Measurements from ENCODE around the gene STK32C.
"Not testable (repeated sequence)": the region's sequence is repeated elsewhere in the genome, so short reads cannot be mapped to it uniquely, and the experiment has no call there.

STK32C gene

DNA sequence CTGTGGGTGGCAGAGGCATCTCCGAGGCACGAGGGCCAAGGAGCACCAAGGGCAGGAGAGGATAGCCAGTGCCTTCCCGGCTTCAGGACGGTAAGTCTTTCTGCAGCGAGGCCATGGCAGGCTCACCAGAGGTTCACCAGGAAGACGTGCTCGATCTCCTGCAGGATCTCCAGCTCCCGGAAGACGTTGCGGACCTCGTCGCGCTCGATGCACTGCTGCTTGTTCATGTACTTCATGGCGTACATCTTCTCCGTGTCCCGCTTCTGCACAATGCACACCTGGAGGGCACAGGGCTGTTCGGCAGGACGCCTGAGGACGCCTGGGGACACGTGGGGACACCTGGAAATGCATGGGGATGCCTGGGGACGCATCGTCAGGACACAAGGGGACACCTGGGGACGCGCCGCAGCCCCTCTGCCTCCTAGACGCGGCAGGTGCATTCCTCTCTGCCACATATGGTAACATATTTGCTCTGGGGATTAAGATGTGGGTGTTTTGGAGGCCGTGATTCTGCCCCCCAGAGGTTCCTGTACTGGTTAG lies 79.8 kb downstream of the STK32C start:
- DNase-seq, result no peak

DNA sequence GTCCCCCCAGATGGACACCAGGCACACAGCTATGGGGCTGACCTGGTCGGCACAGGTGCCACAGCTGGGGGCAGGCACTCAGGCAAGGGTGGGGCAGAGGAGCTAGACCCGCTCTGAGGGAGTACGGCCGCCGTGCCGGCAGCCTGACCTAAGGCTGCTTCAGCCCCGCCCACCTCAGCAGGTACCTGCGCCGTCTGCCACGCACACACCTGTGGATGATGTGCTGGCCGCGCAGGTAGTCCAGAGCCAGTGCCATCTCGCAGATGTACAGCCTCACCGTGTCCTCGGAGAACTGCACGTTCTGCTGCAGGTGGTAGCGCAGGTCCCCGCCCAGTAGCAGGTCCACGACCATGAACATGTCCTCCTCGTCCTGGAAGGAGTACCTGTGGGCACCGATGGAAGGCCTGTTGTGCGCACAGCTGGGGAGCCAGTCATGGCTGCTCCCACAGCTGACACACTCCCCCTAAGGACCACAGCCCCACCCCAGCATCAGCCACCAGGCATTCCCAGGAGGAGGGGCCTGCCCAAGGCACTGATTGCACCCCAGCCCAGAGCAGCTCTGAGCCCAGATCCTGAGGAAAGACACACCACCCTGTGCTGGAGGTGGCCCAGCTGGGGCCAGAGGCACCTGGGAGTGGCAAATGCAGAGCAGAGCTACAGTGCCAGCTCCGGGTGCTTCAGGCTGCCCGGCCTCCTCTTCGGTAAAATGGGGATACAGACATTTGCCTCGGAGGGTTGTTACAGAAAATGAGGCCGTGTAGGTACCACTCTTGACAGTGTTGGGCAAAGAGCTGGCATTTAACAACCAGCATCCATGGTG lies 81.0 kb downstream of the STK32C start:
- DNase-seq, result no peak

DNA sequence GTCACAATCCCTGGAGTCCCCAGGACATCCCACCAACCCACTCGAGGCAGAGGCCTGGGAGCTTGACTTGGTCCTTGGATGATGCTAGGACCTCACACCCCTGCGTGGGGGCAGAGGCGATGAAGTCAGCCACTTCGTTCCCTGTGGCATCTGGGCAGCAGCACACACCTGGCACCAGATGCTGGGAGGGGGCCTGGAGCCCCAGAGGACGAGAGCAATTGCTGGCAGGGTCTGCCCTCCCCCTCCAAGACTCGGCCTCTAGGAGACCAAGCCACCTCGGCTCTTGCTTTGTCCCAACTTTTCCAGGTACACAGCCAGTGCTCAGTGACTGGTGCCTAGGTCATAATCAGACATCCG lies 81.9 kb downstream of the STK32C start:
- DNase-seq, result no peak

DNA sequence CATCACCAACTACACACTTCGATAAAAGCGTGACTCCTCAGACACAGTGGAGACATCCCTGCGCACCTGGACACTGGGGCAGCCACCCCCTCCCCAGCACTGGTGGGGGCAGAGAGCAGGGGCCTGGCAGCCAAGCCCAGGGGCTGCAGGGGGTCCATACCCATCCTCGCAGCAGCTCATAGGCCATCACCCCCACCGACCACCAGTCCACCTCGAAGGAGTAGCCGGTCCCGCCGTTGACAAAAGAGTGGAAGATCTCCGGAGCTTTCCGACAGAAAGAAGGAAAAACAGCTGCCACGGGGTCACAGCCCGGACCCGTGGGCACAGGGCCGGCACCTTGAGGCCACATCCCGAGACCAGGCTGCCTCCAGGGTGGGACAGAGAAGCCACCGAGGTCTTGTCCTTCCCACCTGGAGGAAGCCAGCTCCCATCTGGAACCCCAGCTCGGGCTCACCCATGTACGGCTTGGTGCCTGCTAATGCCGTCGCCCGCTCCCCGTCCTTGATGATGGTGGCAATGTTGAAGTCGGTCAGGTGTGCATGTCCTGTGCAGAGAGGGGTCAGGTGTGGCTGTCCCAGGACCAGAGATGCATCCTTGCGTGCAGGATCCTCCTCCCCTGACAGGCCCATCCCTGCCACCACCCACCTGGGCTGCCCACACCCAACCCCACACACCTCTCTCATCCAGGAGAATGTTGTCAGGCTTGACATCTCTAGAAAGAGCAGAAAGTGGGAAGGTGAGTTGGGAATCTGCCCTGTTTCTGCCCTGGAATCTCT lies 82.5 kb downstream of the STK32C start:
- no peak for DNase-seq

DNA sequence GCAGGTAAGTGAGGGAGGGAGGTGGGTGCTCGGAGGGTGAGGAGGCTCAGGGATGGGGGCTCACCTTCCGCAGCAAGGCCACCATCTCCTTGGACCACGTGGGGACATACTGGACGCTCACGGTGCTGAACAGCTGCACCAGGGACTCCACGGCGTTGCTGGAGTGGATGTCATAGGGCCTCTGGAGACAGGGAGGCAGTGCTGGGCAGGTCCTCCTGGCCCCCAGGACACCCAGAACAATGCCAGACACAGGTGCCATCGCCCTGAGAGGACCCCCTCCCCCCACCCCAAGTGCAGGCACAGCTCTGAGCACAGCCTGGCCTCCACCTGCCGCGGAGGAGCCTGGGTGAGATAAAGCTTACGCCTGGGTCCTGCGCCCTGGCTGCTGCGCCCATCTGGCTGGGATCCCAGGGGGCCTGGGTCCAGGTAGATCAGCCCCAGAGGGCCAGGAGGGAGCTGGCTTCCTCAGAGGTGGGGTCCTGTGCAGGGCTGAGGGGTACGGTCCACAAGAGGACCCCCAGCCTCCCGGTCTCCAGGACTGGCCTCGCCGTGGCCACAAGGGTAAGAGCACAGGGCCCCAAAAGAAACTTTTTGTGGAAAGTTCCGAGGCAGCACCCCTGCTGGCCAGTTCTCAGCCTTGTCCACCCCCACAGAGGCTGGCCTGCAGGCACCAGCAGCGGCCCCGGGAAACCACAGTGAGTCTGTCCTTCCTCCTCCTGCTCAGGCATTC lies 83.2 kb downstream of the STK32C start:
- no peak for DNase-seq

DNA sequence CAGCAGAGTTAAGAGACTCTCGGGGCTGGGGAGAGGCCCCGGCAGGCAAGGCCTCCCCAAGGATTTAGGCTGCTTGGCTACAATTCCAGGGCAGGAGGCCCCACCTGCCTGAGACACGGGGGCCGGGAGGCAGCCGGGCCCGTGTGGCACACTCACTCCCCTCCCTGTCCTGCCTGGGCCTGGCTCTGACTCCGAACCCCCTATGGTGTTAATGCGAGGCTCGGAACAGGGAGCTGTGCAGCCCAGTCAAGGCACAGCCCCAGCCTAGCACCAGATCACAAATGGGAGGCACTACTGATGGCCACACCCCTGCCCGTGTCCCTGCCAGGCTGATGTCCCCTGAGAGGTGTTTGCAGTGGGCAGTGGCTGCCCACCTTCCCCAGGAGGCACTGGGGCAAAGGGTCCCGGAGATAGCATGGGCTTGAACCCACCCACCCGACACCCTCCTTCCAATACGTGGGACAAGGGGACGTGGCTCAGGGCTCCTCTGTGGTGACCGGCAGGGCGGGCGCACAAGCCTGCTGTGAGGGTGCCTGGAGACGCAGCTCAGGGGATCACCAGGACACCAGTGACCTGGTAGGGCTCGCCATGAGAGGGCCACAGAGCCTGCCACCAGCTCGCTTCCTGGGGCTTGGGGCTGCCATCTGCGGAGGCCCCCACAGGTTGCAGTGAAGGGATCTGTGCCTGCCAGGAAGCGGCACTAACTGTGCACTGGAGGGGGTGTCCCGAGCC lies 84.0 kb downstream of the STK32C start:
- no peak for DNase-seq

DNA sequence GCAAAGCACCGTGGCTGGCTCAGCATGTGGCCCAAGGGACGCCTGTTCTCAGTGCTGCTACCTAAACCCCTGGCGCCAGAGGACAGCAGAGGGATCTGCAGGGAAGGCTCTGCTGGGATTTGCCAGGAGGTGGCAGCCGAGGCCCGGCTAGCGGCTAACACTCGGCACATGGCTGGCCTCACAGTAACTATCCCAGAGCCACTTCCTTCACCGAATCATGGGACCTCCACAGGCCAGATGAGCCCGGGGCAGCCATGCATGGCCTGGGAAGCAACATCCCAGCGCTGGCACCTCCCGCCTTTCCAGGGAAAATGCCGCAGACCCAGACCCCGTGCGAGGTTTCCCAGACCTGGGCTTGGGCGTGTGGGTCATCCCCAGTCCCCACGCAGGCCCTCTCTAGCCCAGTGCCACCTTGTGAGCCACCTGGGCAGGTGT lies 84.6 kb downstream of the STK32C start:
- DNase-seq, result peak; percentile 19

DNA sequence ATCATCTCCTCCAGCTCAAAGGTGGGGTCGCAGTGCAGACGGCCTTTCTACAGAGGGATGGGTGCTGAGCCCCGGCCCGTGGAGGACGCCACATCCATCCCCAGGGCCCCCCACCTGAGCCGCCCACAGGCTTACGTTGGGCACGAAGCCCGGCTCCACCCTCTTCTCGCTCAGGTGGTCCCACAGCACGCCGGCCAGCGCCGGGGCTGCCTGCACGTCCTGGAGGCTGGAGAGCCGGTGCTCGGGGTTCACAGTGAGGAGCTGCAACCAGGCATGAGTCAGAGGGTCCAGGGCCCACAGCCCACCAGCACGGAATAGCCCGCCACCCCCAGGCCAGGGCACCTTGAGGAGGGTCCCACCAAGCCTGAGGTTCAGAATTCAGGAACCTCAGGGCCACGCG lies 85.0 kb downstream of the STK32C start:
- no peak for DNase-seq

DNA sequence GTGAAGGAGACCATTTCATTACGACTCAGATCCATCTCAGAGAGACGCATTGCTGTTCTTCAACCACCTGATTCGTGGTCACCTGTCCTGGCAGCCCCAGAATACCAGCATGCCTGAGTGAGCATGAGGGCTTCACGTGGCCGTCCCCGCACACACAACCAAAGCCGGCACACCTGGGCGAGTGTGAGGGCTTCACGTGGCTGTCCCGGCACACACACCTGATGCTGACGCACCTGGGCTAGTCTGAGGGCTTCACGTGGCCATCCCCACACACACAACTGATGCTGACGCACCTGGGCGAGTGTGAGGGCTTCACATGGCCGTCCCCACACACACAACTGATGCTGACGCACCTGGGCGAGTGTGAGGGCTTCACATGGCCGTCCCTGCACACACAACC lies 86.8 kb downstream of the STK32C start:
- DNase-seq, result not testable (repeated sequence)

DNA sequence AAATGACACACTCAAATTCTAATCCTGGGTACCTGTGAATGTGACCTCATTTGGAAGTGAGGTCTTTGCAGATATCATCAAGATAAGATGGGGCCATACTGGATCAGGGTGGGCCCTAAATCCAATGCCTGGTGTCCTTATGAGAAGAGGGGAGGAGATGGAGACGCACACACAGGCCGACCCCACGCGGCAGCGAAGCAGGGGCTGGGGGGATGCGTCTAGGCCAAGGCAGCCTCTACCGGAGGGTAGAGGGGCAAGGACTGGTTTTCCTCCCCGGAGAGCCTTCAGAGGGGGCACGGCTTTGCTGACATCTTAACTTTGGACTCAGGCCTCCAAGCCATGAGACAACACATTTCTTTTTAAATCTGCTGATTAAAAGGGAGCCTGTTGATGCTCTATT lies 87.7 kb downstream of the STK32C start:
- no peak for DNase-seq

DNA sequence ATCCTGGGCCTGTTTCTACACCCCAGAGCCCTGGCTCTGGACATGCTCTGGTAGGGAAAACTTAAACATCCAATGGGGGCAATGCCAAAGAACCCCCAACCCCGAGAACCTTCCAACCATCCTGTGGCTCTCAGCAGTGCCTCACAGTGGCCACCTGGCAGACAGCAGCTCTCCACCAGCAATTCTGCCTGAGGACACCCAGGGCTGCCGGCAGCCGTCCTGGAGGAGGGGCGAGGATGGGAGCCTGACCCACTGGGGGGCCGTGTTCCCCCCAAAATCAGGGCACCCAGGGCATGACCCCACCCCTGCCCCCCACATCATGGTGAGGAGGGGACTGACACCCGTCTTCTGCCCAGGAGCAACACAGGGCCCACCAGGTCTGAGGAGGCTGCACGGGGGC lies 88.3 kb downstream of the STK32C start:
- DNase-seq, result no peak

DNA sequence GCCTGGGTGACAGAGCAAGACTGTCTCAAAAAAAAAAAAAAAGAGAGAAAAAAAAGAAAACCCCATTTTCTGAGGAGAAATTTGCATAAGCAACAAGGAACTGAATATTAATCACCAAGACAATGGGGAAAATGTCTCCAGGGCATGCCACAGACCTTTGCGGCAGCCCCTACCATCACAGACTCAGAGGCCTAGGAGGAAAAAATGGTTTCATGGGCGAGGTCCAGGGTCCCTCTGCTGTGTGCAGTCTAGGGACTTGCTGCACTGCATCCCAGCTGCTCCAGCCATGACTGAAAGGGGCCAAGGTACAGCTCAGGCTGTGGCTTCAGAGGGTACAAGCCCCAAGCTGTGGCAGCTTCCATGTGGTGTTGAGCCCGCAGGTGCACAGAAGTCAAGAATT lies 91.3 kb downstream of the STK32C start:
- not testable (repeated sequence) for DNase-seq

DNA sequence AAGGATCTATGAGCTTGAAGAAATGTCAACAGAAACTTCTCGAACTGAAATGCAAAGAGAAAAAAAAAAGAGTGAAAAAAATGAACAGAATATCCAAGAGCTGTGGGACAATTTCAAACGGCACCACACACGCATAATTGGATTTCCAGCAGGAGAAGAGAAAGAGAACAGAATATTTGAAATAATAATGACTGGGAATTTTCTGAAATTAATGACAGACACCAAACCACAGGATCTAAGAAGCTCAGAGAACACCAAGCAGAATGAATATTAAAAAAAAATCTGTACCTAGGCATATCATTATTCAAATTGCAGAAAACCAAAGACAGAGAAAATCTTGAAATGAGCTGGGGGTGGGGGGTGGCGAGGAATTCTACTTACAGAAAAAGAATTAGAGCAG lies 93.8 kb downstream of the STK32C start:
- DNase-seq, result no peak

DNA sequence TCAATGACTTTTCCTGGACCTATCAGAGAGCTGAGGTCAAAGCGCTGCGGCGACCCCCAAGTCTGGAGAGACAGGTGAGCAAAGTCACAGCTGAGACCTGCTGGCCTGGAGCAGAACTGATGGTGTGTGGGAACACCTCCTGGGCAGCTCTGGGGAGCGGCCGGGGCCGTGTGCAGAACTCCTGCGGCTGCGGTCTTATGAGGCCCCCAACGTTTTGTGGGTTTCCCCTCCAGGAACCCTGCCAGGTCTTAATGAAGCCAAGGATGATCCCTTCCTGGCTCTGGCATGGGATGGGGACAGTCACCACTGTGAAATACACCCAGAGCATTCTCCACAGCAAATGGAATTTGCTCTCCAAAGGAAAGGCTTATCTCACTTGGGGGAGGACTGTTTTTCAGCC lies 94.9 kb downstream of the STK32C start:
- DNase-seq, result no peak

DNA sequence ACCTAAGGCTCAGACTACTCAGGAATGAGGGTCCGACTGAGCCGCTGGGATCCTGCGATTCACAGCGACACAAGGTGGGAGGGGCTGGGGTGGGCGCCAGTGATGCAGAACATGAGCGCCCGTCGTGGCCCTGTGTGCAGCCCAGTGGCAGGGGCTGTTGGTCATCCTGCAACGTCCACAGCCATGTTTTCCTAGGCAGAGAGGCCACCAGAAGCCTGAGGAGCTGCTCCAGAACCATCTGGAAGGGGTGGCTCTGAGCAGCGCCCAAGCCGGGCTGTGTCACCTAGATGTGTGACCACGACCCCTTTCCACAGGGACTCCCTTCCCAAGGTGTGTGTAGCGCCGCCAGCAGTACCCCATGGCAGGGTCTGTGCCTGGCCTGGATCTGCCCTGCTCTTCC lies 96.5 kb downstream of the STK32C start:
- no peak for DNase-seq

DNA sequence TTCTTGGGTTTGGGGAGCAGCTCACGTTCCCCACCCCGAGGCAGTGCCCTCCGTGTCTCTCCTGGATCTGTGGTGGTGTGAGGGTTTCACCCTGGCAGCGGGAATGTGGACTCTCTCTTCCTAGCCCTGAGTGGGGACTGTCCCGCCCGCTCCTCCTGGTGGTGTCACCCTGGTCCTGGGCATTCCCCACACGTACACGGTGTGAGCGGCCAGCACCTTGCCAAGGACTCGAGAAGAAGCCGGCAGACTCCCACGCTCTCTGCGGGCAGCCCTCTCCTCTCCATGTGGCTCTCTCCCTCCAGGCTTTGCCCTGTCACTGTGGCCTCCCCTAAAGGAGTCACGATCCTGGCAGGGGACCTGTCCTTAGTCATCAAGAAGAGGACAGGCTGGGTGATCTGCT lies 97.0 kb downstream of the STK32C start:
- DNase-seq, result no peak

DNA sequence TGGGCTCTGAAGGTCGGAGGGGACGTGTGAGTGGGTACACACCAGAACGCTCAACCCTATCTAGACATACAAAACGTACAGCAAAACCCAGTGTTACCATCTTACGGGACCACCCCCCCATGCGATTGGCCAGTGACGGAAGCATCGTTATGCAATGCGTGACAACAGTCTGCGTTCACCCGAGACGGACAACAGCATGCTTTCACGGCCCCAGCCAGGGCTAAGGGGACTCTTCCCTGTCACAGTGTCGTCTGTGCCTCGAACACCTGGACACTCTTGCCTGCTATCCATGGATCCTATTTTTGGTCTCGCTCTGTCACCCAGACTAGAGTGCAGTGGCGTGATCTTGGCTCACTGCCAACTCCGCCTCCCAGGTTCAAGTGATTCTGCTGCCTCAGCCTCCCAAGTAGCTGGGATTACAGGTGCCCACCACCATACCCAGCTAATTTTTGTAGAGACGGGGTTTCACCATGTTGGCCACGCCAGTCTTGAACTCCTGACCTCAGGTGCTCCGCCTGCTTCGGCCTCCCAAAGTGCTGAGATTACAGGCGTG lies 97.7 kb downstream of the STK32C start:
- no peak for DNase-seq

DNA sequence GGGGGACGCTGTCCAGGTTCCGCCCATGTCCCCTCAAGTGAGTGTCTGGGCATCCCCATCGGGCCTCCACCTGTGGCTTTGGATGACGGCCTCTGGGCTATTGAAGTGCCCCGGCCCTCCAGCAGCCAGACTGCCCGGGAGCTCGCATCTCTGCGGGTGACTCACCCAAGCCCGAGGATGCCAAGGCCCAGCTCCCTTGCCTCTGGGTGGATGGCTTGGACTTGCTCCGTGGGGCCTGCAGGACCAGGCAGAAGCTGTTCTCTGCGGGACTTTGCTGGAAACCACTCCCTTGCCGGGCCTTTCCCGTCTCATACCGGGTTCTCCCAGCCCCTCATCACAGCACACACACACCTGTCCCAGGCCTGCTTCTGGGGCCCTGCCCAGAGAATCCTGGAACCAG lies 98.6 kb downstream of the STK32C start:
- no peak for DNase-seq

DNA sequence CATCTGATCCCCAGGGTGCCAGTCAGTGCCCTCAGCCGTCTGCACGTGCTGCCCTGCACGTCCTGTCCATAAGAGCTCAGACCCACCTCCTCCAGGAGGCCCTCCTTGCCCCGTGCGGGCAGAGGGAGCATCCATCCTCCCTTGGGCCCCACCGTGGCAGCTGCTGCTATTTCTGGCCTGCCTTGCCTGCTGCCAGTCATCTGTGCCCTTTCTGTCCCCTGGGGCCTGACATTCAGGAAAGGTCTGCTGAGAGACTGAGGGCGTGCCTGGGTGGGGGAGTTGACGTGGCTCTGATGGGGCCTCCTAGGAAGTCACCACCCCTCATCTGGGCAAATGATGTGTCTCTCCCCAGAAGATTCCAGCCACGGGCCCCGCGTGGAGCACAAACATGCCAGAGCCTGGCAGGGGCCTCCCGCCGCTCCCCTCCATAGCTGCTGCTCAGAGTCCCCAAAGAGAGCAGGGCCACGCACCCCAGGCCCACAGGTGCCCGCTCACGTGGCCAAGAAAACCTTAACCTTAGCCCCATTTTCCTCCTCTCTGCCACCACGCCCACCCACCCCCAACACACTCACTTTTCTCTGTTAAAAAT lies 99.2 kb downstream of the STK32C start:
- DNase-seq, result no peak

DNA sequence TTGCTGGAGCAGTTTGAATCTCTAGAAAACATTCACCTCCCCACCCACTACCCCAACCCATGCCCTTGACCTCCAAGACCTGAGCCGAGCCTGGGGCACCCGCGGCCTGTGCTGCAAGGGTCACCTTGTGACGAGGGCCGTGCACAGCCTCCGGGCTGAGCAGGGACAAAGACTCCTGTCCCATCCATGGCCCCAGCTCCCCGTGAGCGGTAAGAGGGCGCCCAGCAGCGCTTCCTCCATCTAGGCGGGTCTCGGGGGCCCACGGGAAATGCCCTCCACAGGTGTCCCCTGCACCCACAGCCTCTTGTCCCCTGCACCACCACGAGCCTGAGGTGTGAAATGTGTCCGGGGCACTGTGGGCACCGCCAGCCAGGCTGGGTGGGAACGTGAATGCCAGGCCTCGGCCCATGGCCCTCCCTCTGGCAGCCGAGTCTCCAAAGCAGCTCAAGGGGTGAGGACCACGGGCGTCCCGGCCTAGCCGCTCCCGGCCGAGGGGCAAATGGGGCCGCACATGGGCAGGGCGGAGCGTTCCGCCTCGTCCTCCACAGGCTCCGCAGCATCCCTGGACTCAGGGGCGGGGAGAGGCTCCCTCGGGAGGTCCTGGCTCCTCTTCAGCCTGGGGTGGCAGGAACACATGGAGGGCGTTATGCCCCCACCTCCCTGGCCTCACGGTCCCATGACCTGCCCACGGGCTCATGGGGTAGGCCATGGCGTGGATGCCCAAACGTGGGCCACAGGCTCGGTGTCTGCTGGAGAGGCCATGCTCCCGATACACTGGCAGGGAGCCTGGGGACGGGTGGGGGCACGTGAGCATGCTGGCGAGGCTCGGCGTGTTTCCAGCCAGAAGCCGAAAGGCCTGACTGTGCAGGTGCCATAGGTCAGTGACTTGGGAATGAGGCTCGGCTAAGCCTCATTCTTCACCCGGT lies 100.0 kb downstream of the STK32C start:
- no peak for DNase-seq

Measured in NCI-H1694 (cell line).